SK-N-MC (cell line): ENCODE results near the gene CACNA2D4.

Experiments
- DNase-seq: peaks from one replicate; pipeline ENCODE4 v3.0.0-alpha.2; 2011; ENCODE audit warnings: low read depth, low spot score
- H3K27ac ChIP-seq: fragments of 200-600 bp; sonication (generic); 2 replicates; pipeline ENCODE4 v1.5.1; 2016; ENCODE audit warnings: mixed run types
- H3K36me3 ChIP-seq: fragments of 200-600 bp; sonication (generic); 2 replicates; pipeline ENCODE4 v1.6.1; 2017; ENCODE audit warnings: antibody characterized with exemption, low read length, mixed read lengths; ENCODE audit not compliant: insufficient read depth
- H3K4me3 ChIP-seq: fragments of 200-600 bp; sonication (generic); 2 replicates; pipeline ENCODE4 v1.5.1; 2016
- H3K9ac ChIP-seq: fragments of 200-600 bp; sonication (generic); 2 replicates; pipeline ENCODE4 v1.8.0; 2017; ENCODE audit warnings: mixed run types, mixed read lengths; ENCODE audit not compliant: insufficient read length
- H3K9me3 ChIP-seq: fragments of 200-600 bp; sonication (generic); 2 replicates; pipeline ENCODE4 v1.6.1; 2017; ENCODE audit warnings: low read depth, mild to moderate bottlenecking, antibody characterized with exemption, low read length, moderate library complexity, mixed read lengths
- EZH2 ChIP-seq: fragments of 200-600 bp; sonication (generic); IDR thresholded peaks from one replicate; pipeline ENCODE4 v1.6.1; 2017; ENCODE audit warnings: antibody characterized with exemption
- FOXP2 ChIP-seq: optimal IDR thresholded peaks from 2 replicates; pipeline ENCODE3; 2011; ENCODE audit warnings: mild to moderate bottlenecking, moderate library complexity; ENCODE audit not compliant: insufficient read depth; ENCODE audit errors: extremely low read length, control extremely low read depth
- POLR2AphosphoS5 ChIP-seq: IDR thresholded peaks from 2 replicates; pipeline ENCODE4 v1.6.1; 2012; ENCODE audit warnings: mild to moderate bottlenecking, low read depth, low read length, borderline replicate concordance

CACNA2D4 gene

DNA sequence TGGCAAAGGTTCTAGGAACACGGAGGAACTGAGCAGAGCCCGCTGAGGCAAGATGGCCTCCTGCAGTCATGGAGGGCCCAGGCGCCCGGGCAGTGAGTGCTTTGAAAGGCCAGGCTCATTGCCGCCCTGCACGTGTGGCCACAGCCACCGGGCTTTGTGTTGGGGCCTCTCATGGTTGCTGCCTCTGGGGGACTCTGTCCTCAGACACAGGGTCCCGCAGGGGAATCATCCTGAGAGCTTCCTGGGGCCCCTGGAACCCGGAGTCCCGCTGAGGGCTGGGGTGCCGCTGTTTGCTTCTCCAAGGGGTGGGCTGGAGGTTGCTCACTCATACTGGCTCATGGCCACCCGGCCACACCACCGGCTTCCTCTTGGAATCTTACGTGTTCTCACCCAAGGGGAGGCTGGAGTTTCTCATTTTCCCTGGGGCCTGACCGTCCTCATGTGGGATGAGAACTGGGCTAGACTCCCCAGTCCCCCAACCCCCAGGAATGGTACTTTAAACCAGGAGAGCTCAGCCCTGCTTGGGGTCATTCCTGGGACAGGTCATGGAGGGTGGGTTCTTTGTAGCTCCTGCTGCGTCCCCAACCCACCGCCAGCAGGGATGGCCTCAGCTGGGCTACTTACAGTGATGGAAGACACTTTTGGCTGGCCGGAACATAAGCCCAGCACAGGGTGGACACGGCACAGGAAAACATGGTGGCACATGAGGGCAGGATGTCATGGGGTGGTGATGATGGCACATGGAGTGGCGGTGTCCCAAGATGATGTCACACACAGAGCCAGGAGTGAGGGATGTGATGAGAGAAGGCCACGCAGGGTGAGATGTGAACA is 119.2 kb downstream of the CACNA2D4 start:
- Histone ChIP-seq H3K4me3 (no peak overlapping the region), H3K9ac (no peak overlapping the region), H3K9me3 (no peaks in the 10 kb centered on the region), H3K27ac (no peak overlapping the region), H3K36me3 (no peaks in the 10 kb centered on the region)
- TF ChIP-seq POLR2AphosphoS5 (no peak), FOXP2 (no peak), EZH2 (no peak)
- no peak for DNase-seq

GRCh38 chr12:1798641-1799020 is 119.8 kb downstream of the CACNA2D4 start:
- Histone ChIP-seq H3K9ac (no peak overlapping the region), H3K36me3 (no peaks in the 10 kb centered on the region), H3K9me3 (no peaks in the 10 kb centered on the region), H3K27ac (no peak overlapping the region), H3K4me3 (no peak overlapping the region)
- TF ChIP-seq FOXP2: no peak
- TF ChIP-seq POLR2AphosphoS5: no peak
- no peak for TF ChIP-seq EZH2
- no peak for DNase-seq

- H3K36me3 ChIP-seq: no peaks in the 10 kb centered on the region
- no peak overlapping the region for H3K4me3 ChIP-seq
- no peak overlapping the region for H3K9ac ChIP-seq
- no peak for TF ChIP-seq POLR2AphosphoS5
- TF ChIP-seq EZH2: no peak
- TF ChIP-seq FOXP2: no peak
- H3K27ac ChIP-seq: no peak overlapping the region
- no peak for DNase-seq
- no peaks in the 10 kb centered on the region for H3K9me3 ChIP-seq
These were observed 120.3 kb downstream of the CACNA2D4 start for GRCh38 chr12:1797991-1798640.

GRCh38 chr12:1797011-1797901 is 121.2 kb downstream of the CACNA2D4 start:
- H3K4me3 ChIP-seq: no peak overlapping the region
- no peak overlapping the region for H3K27ac ChIP-seq

DNA sequence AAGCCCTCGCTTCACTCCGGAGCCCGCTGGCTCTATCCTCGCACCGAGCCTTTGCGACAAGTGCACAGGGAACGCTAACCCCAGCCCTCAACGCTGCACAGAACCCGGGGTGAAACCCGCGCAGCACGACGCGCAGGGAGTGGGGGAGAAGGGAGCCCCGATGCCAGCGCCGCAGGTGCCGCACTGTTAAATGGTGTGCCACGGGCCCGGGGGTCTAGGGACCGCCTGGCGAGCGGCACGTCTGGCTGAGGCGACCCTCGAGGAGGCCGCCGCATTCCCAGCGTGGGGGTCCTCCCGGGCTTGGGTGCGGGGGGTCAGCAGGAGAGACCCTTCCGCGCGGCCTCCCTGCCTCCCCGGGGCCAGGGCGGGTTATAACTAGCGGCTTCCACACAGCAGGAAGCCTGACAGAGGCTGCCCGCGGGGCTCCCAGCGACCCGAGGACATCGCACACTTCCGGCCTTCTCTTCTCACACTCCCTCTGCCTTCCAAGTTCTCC is 121.9 kb downstream of the CACNA2D4 start:
- Histone ChIP-seq H3K9ac (no peak overlapping the region), H3K4me3 (no peak overlapping the region), H3K9me3 (no peaks in the 10 kb centered on the region), H3K36me3 (no peaks in the 10 kb centered on the region), H3K27ac (no peak overlapping the region)
- TF ChIP-seq EZH2: no peak
- TF ChIP-seq FOXP2: no peak
- TF ChIP-seq POLR2AphosphoS5: no peak
- DNase-seq: no peak

More at GRCh38 chr12:1797011-1797901, 121.2 kb downstream of the CACNA2D4 start:
- no peak for DNase-seq
- H3K9ac ChIP-seq: no peak overlapping the region
- H3K9me3 ChIP-seq: no peaks in the 10 kb centered on the region
- TF ChIP-seq FOXP2 (no peak), EZH2 (no peak), POLR2AphosphoS5 (no peak)
- no peaks in the 10 kb centered on the region for H3K36me3 ChIP-seq

DNA sequence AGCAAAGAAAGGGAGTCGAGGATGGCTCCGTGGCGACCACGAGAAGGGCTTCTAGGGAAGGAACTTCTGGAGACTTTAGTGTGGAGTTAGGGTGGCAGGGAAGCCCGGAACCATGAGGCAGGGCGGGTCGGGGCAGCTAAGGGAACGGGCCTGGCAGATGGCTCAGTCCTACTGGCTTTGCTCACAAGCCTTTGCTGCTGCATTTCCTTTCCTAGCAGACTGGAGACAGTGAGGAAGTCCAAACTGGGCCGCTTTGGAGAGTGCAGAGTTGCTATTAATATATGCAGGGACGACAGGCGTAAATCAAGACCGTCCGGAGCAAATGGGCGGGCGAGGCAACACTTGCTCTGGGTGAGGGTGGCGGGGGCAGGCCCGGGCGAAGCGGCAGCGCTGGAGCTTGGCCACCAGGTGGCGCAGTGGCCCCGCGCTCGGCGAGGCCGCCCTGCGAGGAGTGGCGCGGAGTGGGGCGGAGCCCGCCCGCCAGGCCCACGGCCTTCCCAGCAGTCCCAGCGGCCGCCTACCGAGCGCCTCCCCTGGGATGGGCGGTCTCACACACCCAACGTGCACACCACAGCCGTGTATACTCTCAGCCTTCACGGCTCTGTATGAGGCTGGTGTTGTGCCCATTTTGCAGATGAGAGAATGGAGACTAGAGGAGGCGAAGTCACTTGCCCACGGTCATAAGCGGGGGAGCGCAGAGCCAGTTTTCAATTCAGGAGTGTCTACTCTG is 122.5 kb downstream of the CACNA2D4 start:
- Histone ChIP-seq H3K4me3 (0 out of 2 replicates have a peak overlapping the region, but pooled peaks have one; percentile 24), H3K27ac (no peak overlapping the region), H3K9me3 (no peaks in the 10 kb centered on the region), H3K9ac (no peak overlapping the region), H3K36me3 (no peaks in the 10 kb centered on the region)
- TF ChIP-seq POLR2AphosphoS5 (peak; percentile 67; the same call in 1 of the 2 replicates), FOXP2 (peak; percentile 84), EZH2 (no peak)
- no peak for DNase-seq

- Histone ChIP-seq H3K9ac (no peak overlapping the region), H3K27ac (no peak overlapping the region), H3K4me3 (no peak overlapping the region), H3K9me3 (no peaks in the 10 kb centered on the region), H3K36me3 (no peaks in the 10 kb centered on the region)
- no peak for DNase-seq
- TF ChIP-seq POLR2AphosphoS5 (no peak), FOXP2 (no peak), EZH2 (no peak)
These were observed 123.1 kb downstream of the CACNA2D4 start for GRCh38 chr12:1795221-1795784.
